ENCODE results near the gene SPATA31D1.
A peak's percentile ranks its signal among the peaks of the same experiment; 100 is the strongest.

Gene SPATA31D1

GRCh38 chr9:82020331-82020730 lies 31.8 kb downstream of the SPATA31D1 start:
- H3K4me3 ChIP-seq (ENCODE audit: low read depth, low read length), result no peak overlapping the region
- no peak for DNase-seq (ENCODE audit: low read depth)
- TF ChIP-seq CTCF (conservative IDR thresholded peaks at IDR 0.05; ENCODE audit: low read depth, low read length), result no peak

GRCh38 chr9:82021198-82021597 lies 32.6 kb downstream of the SPATA31D1 start:
- peak; percentile 89 for DNase-seq (ENCODE audit: low read depth)
- no peak for TF ChIP-seq CTCF (conservative IDR thresholded peaks at IDR 0.05; ENCODE audit: low read depth, low read length)
- H3K4me3 ChIP-seq (ENCODE audit: low read depth, low read length), result no peak overlapping the region

GRCh38 chr9:82022121-82022520 lies 33.5 kb downstream of the SPATA31D1 start:
- no peak for DNase-seq (ENCODE audit: low read depth)
- TF ChIP-seq CTCF (conservative IDR thresholded peaks at IDR 0.05; ENCODE audit: low read depth, low read length), result no peak
- H3K4me3 ChIP-seq (ENCODE audit: low read depth, low read length), result no peak overlapping the region

- DNase-seq (ENCODE audit: low read depth), result no peak
- H3K4me3 ChIP-seq (ENCODE audit: low read depth, low read length), result no peak overlapping the region
- no peak for TF ChIP-seq CTCF (conservative IDR thresholded peaks at IDR 0.05; ENCODE audit: low read depth, low read length)
Observed at GRCh38 chr9:82024908-82025307, 36.3 kb downstream of the SPATA31D1 start.

- TF ChIP-seq CTCF (conservative IDR thresholded peaks at IDR 0.05; ENCODE audit: low read depth, low read length), result no peak
- peak; percentile 82 for DNase-seq (ENCODE audit: low read depth)
- H3K4me3 ChIP-seq (ENCODE audit: low read depth, low read length), result no peak overlapping the region
Observed at GRCh38 chr9:82031538-82032280, 43.1 kb downstream of the SPATA31D1 start.

GRCh38 chr9:82034956-82035731 lies 46.6 kb downstream of the SPATA31D1 start:
- no peak for DNase-seq (ENCODE audit: low read depth)
- TF ChIP-seq CTCF (conservative IDR thresholded peaks at IDR 0.05; ENCODE audit: low read depth, low read length), result no peak
- no peak overlapping the region for H3K4me3 ChIP-seq (ENCODE audit: low read depth, low read length)

All from choroid plexus epithelial cell (primary cell).